ENCODE results near the gene ATP6AP1. TPM values are rescaled to one million over a fixed set of nuclear protein-coding genes. Genes with fewer than 3 reads are reported as not detected.
A peak's percentile ranks its signal among the peaks of the same experiment; 100 is the strongest.

Gene ATP6AP1
- total and polyA plus RNA-seq, 2 of the 13 experiments (the other 11 are each of a cell fraction or from before 2014, with no cell fraction given), result 56.7 to 110 TPM

DNA sequence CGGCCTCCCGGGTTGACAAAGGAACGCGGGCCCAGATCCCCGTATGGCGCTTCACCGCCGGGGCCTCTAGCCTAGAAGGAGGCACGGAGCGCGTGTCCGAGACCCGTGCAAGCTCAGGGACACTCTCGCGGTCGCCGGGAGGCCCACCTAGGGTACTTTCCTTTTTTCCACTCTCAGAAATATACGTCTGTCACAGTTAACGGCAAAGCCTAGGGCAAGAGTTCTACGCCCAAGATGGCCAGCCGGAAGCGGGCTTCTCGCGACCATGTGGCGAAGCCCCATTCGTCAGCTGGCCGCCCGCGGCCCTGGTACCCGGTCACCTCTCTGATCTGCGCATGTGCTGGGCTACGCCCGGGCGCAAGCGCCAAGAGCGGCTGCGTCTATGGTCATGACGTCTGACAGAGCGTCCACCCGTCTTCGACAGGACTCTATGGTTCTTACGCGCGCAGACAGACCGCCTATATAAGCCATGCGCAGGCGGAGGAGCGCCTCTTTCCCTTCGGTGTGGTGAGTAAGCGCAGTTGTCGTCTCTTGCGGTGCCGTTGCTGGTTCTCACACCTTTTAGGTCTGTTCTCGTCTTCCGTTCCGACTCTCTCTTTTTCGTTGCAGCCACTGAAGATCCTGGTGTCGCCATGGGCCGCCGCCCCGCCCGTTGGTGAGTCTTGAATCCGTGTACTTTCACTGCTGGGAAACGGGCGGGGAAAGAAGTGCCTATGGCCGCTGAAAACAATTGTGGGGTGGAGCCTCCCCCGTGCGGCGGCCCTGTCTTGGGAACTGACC, 30.4 kb upstream of the ATP6AP1 start, which contains the start of gene RPL10 (continued):
- TF ChIP-seq ZNF639 (CRISPR knock-in tag; conservative IDR thresholded peaks at IDR 0.05), result no peak
- no peak for TF ChIP-seq TRIM24 (CRISPR knock-in tag; IDR thresholded peaks at IDR 0.05)
- TF ChIP-seq, protein P1, sequence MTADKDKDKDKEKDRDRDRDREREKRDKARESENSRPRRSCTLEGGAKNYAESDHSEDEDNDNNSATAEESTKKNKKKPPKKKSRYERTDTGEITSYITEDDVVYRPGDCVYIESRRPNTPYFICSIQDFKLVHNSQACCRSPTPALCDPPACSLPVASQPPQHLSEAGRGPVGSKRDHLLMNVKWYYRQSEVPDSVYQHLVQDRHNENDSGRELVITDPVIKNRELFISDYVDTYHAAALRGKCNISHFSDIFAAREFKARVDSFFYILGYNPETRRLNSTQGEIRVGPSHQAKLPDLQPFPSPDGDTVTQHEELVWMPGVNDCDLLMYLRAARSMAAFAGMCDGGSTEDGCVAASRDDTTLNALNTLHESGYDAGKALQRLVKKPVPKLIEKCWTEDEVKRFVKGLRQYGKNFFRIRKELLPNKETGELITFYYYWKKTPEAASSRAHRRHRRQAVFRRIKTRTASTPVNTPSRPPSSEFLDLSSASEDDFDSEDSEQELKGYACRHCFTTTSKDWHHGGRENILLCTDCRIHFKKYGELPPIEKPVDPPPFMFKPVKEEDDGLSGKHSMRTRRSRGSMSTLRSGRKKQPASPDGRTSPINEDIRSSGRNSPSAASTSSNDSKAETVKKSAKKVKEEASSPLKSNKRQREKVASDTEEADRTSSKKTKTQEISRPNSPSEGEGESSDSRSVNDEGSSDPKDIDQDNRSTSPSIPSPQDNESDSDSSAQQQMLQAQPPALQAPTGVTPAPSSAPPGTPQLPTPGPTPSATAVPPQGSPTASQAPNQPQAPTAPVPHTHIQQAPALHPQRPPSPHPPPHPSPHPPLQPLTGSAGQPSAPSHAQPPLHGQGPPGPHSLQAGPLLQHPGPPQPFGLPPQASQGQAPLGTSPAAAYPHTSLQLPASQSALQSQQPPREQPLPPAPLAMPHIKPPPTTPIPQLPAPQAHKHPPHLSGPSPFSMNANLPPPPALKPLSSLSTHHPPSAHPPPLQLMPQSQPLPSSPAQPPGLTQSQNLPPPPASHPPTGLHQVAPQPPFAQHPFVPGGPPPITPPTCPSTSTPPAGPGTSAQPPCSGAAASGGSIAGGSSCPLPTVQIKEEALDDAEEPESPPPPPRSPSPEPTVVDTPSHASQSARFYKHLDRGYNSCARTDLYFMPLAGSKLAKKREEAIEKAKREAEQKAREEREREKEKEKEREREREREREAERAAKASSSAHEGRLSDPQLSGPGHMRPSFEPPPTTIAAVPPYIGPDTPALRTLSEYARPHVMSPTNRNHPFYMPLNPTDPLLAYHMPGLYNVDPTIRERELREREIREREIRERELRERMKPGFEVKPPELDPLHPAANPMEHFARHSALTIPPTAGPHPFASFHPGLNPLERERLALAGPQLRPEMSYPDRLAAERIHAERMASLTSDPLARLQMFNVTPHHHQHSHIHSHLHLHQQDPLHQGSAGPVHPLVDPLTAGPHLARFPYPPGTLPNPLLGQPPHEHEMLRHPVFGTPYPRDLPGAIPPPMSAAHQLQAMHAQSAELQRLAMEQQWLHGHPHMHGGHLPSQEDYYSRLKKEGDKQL (CRISPR knock-in tag; IDR thresholded peaks at IDR 0.05; ENCODE audit: low read depth), result no peak
- no peak for TF ChIP-seq ZNF234 (CRISPR knock-in tag; conservative IDR thresholded peaks at IDR 0.05)
- TF ChIP-seq GFI1 (CRISPR knock-in tag; IDR thresholded peaks at IDR 0.05; ENCODE audit: borderline replicate concordance), result no peak
- TF ChIP-seq RFXANK (CRISPR knock-in tag; IDR thresholded peaks at IDR 0.05), result no peak
- TF ChIP-seq MATR3 (CRISPR knock-in tag; IDR thresholded peaks at IDR 0.05), result no peak
- no peak for TF ChIP-seq CBX5 (CRISPR knock-in tag; IDR thresholded peaks at IDR 0.05; ENCODE audit: borderline replicate concordance)
- peak; percentile 90 for TF ChIP-seq GTF2F1 (IDR thresholded peaks at IDR 0.05; ENCODE audit: low read length)
- TF ChIP-seq KDM5A (IDR thresholded peaks at IDR 0.05; ENCODE audit: borderline replicate concordance, low read length), result no peak
- TF ChIP-seq, protein P2, sequence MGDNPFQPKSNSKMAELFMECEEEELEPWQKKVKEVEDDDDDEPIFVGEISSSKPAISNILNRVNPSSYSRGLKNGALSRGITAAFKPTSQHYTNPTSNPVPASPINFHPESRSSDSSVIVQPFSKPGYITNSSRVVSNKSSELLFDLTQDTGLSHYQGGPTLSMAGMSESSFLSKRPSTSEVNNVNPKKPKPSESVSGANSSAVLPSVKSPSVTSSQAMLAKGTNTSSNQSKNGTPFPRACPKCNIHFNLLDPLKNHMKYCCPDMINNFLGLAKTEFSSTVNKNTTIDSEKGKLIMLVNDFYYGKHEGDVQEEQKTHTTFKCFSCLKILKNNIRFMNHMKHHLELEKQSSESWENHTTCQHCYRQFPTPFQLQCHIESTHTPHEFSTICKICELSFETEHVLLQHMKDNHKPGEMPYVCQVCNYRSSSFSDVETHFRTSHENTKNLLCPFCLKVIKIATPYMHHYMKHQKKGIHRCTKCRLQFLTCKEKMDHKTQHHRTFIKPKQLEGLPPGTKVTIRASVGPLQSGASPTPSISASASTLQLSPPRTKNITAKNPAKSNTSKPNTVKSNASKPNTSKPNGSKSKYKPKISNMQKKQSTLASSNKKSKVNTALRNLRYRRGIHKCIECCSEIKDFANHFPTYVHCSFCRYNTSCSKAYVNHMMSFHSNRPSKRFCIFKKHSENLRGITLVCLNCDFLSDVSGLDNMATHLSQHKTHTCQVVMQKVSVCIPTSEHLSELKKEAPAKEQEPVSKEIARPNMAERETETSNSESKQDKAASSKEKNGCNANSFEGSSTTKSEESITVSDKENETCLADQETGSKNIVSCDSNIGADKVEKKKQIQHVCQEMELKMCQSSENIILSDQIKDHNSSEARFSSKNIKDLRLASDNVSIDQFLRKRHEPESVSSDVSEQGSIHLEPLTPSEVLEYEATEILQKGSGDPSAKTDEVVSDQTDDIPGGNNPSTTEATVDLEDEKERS (CRISPR knock-in tag; IDR thresholded peaks at IDR 0.05), result peak; percentile 26; the same call in 1 of the 2 replicates
- no peak for TF ChIP-seq ZKSCAN1 (IDR thresholded peaks at IDR 0.05; ENCODE audit: low read length)
- TF ChIP-seq PHF20 (CRISPR knock-in tag; IDR thresholded peaks at IDR 0.05), result peak; percentile 47; the same call in 1 of the 2 replicates
- peak; percentile 63; the same call in 1 of the 3 replicates for TF ChIP-seq MXI1 (IDR thresholded peaks at IDR 0.05; ENCODE audit: borderline replicate concordance, low read depth, low read length)
- no peak; the same call in 1 of the 2 replicates for TF ChIP-seq ZNF564 (CRISPR knock-in tag; IDR thresholded peaks at IDR 0.05)
- no peak for TF ChIP-seq PLSCR1 (CRISPR knock-in tag; IDR thresholded peaks at IDR 0.05; ENCODE audit: borderline replicate concordance)
- no peak for TF ChIP-seq HOXA5 (CRISPR knock-in tag; IDR thresholded peaks at IDR 0.05)
- TF ChIP-seq TSC22D2 (CRISPR knock-in tag; IDR thresholded peaks at IDR 0.05; ENCODE audit: borderline replicate concordance), result no peak
- TF ChIP-seq RXRB (CRISPR knock-in tag; IDR thresholded peaks at IDR 0.05; ENCODE audit: borderline replicate concordance), result peak; percentile 49; the same call in 1 of the 2 replicates
- TF ChIP-seq KDM1A (CRISPR knock-in tag; IDR thresholded peaks at IDR 0.05), result no peak
